Measurements from ENCODE around the gene AP4M1.
A peak's percentile ranks its signal among the peaks of the same experiment; 100 is the strongest.

Gene AP4M1

DNA sequence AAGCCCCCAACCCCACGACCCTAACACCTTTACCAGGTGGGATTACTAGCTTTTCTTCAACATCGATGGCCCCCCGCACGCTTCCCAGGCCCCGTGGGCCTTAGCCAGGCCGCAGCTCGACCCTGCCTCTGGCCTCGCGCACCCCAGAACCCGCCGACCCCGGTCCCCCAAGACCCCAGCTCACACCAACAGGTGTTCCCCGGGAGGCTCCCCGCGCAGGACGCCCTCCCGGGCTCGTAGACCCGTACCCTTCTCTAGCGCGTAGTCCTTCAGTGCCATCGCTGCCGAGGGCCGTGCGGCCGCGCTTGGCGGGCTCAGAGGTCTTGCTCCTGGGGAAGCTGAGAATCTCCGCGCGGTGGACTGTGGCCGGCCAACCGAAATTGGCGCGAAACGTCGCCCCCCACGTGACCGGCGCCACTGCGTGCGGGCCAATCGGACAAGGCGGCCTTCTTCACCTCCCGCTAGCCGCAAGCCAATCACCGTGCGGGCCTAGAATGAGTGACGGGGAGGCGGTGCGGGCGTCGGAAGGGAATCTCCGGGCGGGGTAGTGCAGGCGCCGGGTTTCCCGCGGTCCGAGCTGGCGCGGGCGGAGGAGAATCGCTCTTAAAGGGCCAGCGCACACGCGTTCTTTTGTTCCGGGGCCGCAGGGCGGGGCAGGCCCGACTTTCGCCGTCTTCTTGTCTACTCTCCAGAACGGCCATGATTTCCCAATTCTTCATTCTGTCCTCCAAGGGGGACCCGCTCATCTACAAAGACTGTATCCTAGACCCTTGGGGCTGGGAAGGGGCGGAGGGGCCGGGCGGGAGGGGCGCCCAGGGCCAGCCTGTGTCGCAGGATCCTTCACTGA lies at the start of gene AP4M1, which contains the start of gene MCM7 (continued):
- no peak for TF ChIP-seq ZBTB11 (tag by site-specific recombination; conservative IDR thresholded peaks at IDR 0.05; ENCODE audit: low read depth)
- TF ChIP-seq KLF7 (tag by site-specific recombination; IDR thresholded peaks at IDR 0.05; ENCODE audit: borderline replicate concordance), result peak; percentile 23; the same call in 1 of the 2 replicates
- peak; percentile 40; the same call in 1 of the 2 replicates for TF ChIP-seq ZNF157 (tag by site-specific recombination; IDR thresholded peaks at IDR 0.05)
- no peak for TF ChIP-seq ZNF777 (tag by site-specific recombination; IDR thresholded peaks at IDR 0.05; ENCODE audit: borderline replicate concordance)
- TF ChIP-seq ZNF610 (tag by site-specific recombination; IDR thresholded peaks at IDR 0.05; ENCODE audit: borderline replicate concordance), result no peak; the same call in 1 of the 2 replicates
- TF ChIP-seq GLI2 (tag by site-specific recombination; IDR thresholded peaks at IDR 0.05; ENCODE audit: borderline replicate concordance, low read depth), result no peak
- no peak for TF ChIP-seq ZNF544 (tag by site-specific recombination; IDR thresholded peaks at IDR 0.05)
- no peak for TF ChIP-seq ZNF521 (tag by site-specific recombination; IDR thresholded peaks at IDR 0.05)
- TF ChIP-seq, protein P1, sequence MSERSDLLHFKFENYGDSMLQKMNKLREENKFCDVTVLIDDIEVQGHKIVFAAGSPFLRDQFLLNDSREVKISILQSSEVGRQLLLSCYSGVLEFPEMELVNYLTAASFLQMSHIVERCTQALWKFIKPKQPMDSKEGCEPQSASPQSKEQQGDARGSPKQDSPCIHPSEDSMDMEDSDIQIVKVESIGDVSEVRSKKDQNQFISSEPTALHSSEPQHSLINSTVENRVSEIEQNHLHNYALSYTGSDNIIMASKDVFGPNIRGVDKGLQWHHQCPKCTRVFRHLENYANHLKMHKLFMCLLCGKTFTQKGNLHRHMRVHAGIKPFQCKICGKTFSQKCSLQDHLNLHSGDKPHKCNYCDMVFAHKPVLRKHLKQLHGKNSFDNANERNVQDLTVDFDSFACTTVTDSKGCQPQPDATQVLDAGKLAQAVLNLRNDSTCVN (tag by site-specific recombination; optimal IDR thresholded peaks at IDR 0.05), result peak; percentile 73
- TF ChIP-seq, protein P2, sequence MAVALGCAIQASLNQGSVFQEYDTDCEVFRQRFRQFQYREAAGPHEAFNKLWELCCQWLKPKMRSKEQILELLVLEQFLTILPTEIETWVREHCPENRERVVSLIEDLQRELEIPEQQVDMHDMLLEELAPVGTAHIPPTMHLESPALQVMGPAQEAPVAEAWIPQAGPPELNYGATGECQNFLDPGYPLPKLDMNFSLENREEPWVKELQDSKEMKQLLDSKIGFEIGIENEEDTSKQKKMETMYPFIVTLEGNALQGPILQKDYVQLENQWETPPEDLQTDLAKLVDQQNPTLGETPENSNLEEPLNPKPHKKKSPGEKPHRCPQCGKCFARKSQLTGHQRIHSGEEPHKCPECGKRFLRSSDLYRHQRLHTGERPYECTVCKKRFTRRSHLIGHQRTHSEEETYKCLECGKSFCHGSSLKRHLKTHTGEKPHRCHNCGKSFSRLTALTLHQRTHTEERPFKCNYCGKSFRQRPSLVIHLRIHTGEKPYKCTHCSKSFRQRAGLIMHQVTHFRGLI (tag by site-specific recombination; IDR thresholded peaks at IDR 0.05), result peak; percentile 97
- no peak; the same call in 1 of the 2 replicates for TF ChIP-seq ZNF580 (tag by site-specific recombination; IDR thresholded peaks at IDR 0.05)
- TF ChIP-seq ZNF558 (tag by site-specific recombination; IDR thresholded peaks at IDR 0.05), result no peak
- no peak for TF ChIP-seq ZNF416 (tag by site-specific recombination; IDR thresholded peaks at IDR 0.05)
- no peak for TF ChIP-seq ZNF121 (tag by site-specific recombination; IDR thresholded peaks at IDR 0.05)
- TF ChIP-seq INSM2 (tag by site-specific recombination; IDR thresholded peaks at IDR 0.05), result peak; percentile 45; the same call in 1 of the 2 replicates
- no peak for TF ChIP-seq TCF7L2 (IDR thresholded peaks at IDR 0.05; ENCODE audit: borderline replicate concordance, low read depth, low read length)
- TF ChIP-seq KLF8 (tag by site-specific recombination; IDR thresholded peaks at IDR 0.05), result peak; percentile 83
- peak; percentile 96 for TF ChIP-seq ZNF341 (tag by site-specific recombination; IDR thresholded peaks at IDR 0.05; ENCODE audit: low read depth)
- TF ChIP-seq ZNF600 (tag by site-specific recombination; IDR thresholded peaks at IDR 0.05), result no peak
- TF ChIP-seq RBAK (tag by site-specific recombination; IDR thresholded peaks at IDR 0.05), result no peak
- TF ChIP-seq ZNF785 (tag by site-specific recombination; IDR thresholded peaks at IDR 0.05), result no peak
- TF ChIP-seq ZNF837 (tag by site-specific recombination; IDR thresholded peaks at IDR 0.05), result 0 out of 2 replicates have a peak, but pooled peaks have one; percentile 32
- TF ChIP-seq, protein P3, sequence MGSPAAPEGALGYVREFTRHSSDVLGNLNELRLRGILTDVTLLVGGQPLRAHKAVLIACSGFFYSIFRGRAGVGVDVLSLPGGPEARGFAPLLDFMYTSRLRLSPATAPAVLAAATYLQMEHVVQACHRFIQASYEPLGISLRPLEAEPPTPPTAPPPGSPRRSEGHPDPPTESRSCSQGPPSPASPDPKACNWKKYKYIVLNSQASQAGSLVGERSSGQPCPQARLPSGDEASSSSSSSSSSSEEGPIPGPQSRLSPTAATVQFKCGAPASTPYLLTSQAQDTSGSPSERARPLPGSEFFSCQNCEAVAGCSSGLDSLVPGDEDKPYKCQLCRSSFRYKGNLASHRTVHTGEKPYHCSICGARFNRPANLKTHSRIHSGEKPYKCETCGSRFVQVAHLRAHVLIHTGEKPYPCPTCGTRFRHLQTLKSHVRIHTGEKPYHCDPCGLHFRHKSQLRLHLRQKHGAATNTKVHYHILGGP (tag by site-specific recombination; IDR thresholded peaks at IDR 0.05), result no peak
- TF ChIP-seq ZNF660 (tag by site-specific recombination; IDR thresholded peaks at IDR 0.05), result no peak
- no peak for TF ChIP-seq ZNF549 (tag by site-specific recombination; IDR thresholded peaks at IDR 0.05)
- peak; percentile 99 for TF ChIP-seq SCRT2 (tag by site-specific recombination; IDR thresholded peaks at IDR 0.05)
- TF ChIP-seq ZNF10 (tag by site-specific recombination; IDR thresholded peaks at IDR 0.05), result peak; percentile 7; the same call in 1 of the 2 replicates
- no peak for TF ChIP-seq PRDM1 (tag by site-specific recombination; IDR thresholded peaks at IDR 0.05)
- no peak for TF ChIP-seq ZSCAN16 (tag by site-specific recombination; IDR thresholded peaks at IDR 0.05)
- TF ChIP-seq ZNF701 (tag by site-specific recombination; IDR thresholded peaks at IDR 0.05), result no peak
- TF ChIP-seq KLF10 (tag by site-specific recombination; IDR thresholded peaks at IDR 0.05), result peak; percentile 12; the same call in 1 of the 2 replicates
